Vagina (tissue), 2 donors: ENCODE data around the gene METTL24. TPM values are rescaled to one million over a fixed set of nuclear protein-coding genes. Genes with fewer than 3 reads are reported as not detected.
A peak's percentile ranks its signal among the peaks of the same experiment; 100 is the strongest.

Experiments
- DNase-seq, 2 donors: peaks; one replicate each; pipeline ENCODE4 v3.0.0-alpha.2; 2017; ENCODE audit errors: extremely low spot score in 2 of 2
- H3K27ac ChIP-seq: fragments of 200-600 bp; sonication (generic); one replicate; pipeline ENCODE4 v1.5.1; 2019
- H3K27me3 ChIP-seq: fragments of 200-600 bp; sonication (generic); one replicate; pipeline ENCODE4 v1.5.1; 2019
- H3K36me3 ChIP-seq, 2 donors: fragments of 200-600 bp; sonication (generic); one replicate each; pipeline ENCODE4 v1.5.1; 2017 to 2019
- H3K4me1 ChIP-seq: fragments of 200-600 bp; sonication (generic); one replicate; pipeline ENCODE4 v1.5.1; 2019
- H3K4me3 ChIP-seq, 2 donors: fragments of 200-600 bp; sonication (generic); 1 replicate in 1 of 2; 2 replicates in 1 of 2; pipeline ENCODE4 v1.5.1; 2016 to 2019
- H3K9me3 ChIP-seq: fragments of 200-600 bp; sonication (generic); one replicate; pipeline ENCODE4 v1.5.1; 2019
- CTCF ChIP-seq, 3 experiments: fragments of 450-650 bp in 2 of 3; fragments of 200-600 bp in 1 of 3; sonication (generic) in 1 of 3; IDR thresholded peaks; one replicate each; pipeline ENCODE4 v1.5.1; 2017 to 2019; ENCODE audit warnings: antibody characterized with exemption in 3 of 3, mild to moderate bottlenecking in 2 of 3, moderate library complexity in 2 of 3
- POLR2A ChIP-seq, 2 donors: fragments of 450-650 bp; IDR thresholded peaks; one replicate each; pipeline ENCODE4 v1.6.1; 2017; ENCODE audit warnings: antibody characterized with exemption in 2 of 2, mild to moderate bottlenecking in 2 of 2, moderate library complexity in 2 of 2
- POLR2AphosphoS5 ChIP-seq, 2 donors: sonication (generic); formaldehyde crosslinking; IDR thresholded peaks; one replicate each; pipeline ENCODE4 v1.9.0; 2017; ENCODE audit warnings: antibody characterized with exemption in 2 of 2, mild to moderate bottlenecking in 2 of 2, low read depth in 1 of 2; ENCODE audit not compliant: insufficient read depth in 1 of 2
- intact Hi-C: fragments of 100-400 bp; cut with DNase I; formaldehyde crosslinking; loops from one replicate; pipeline ENCODE4 v1.15.1; 2023
- total RNA-seq: library from RNA; depleted of rRNA; stranded (reverse); fragments of >200 nt; gene quantifications from one replicate; pipeline ENCODE4 v1.2.3, GENCODE V29; 2016

METTL24 gene
- total RNA-seq, 1 donor from 2014 or later, result 6.6 TPM

- DNase-seq, result no peak
- no peaks in the 10 kb centered on the region for H3K36me3 ChIP-seq
- no peak for TF ChIP-seq POLR2A (IDR thresholded peaks at IDR 0.05)
- no peak for TF ChIP-seq POLR2AphosphoS5 (IDR thresholded peaks at IDR 0.05; ENCODE audit: insufficient read depth in 1 of 2, low read depth in 1 of 2)
- no peak for TF ChIP-seq CTCF (IDR thresholded peaks at IDR 0.05)
- no peaks in the 10 kb centered on the region for H3K27me3 ChIP-seq
- no peak overlapping the region for H3K4me3 ChIP-seq
- H3K4me1 ChIP-seq, result peaks cover 70% of the 10 kb centered on the region
- H3K9me3 ChIP-seq, result no peaks in the 10 kb centered on the region
- H3K27ac ChIP-seq, result peak overlapping the region; percentile 46
- intact Hi-C loops, result no loop called here
These were observed 32.1 kb downstream of the METTL24 start for GRCh38 chr6:110326057-110326456.

DNA sequence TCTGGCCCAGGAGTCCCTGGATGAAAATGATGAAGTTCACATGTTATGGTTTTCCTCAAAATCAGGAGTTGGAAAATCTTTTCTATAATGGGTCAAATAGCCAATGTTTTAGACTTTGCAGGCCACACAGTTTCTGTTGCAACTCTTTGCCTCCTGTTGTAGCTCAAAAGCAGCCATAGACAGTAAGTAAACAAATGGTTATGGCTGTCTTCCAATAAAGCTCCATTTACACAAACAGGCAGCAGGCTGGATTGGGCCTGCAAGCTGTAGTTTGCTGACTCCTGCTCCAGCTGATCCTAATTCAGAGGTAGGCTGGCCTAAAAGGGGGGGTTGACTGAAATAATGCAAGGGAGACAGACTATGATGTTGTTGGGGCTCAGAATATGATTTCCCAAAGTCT lies 33.0 kb downstream of the METTL24 start:
- H3K4me3 ChIP-seq, result no peak overlapping the region
- H3K9me3 ChIP-seq, result no peaks in the 10 kb centered on the region
- H3K36me3 ChIP-seq, result no peaks in the 10 kb centered on the region
- DNase-seq, result no peak
- TF ChIP-seq CTCF (IDR thresholded peaks at IDR 0.05) (no peak), POLR2AphosphoS5 (IDR thresholded peaks at IDR 0.05; ENCODE audit: insufficient read depth in 1 of 2, low read depth in 1 of 2) (peak in 1 of 2 donors; percentile 37)
- peaks cover 65% of the 10 kb centered on the region for H3K4me1 ChIP-seq
- intact Hi-C loops, result no loop called here
- H3K27me3 ChIP-seq, result no peaks in the 10 kb centered on the region
- H3K27ac ChIP-seq, result peak overlapping the region; percentile 46

DNA sequence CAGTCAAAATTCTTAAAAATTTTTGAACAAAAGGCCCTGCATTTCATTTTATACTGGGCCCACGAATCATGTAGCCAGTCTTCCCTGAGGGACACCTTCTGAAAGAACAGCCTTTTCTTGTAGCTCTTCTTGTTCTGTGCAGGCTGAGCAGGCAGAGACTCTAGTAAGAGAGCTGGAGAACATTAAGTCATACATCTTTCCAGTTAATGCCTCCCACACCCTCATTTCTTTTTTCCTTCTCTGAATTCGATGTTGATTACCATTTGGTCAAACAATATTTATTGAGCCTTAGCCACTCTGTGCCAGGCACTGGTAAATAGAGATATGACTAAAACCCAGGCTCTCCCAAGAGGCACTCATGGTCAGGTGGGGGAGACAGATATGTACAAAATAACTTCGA lies 33.6 kb downstream of the METTL24 start:
- TF ChIP-seq CTCF (IDR thresholded peaks at IDR 0.05), result no peak
- H3K4me3 ChIP-seq, result no peak overlapping the region
- no peaks in the 10 kb centered on the region for H3K36me3 ChIP-seq
- no peaks in the 10 kb centered on the region for H3K9me3 ChIP-seq
- peak overlapping the region; percentile 46 for H3K27ac ChIP-seq
- H3K4me1 ChIP-seq, result peaks cover 60% of the 10 kb centered on the region
- intact Hi-C loops, result no loop called here
- no peak for DNase-seq
- H3K27me3 ChIP-seq, result no peaks in the 10 kb centered on the region

- peak overlapping the region; percentile 46 for H3K27ac ChIP-seq
- H3K4me1 ChIP-seq, result peaks cover 47% of the 10 kb centered on the region
- no peaks in the 10 kb centered on the region for H3K27me3 ChIP-seq
- no peaks in the 10 kb centered on the region for H3K9me3 ChIP-seq
- TF ChIP-seq POLR2A (IDR thresholded peaks at IDR 0.05), result no peak
- no peak for TF ChIP-seq POLR2AphosphoS5 (IDR thresholded peaks at IDR 0.05; ENCODE audit: insufficient read depth in 1 of 2, low read depth in 1 of 2)
- TF ChIP-seq CTCF (IDR thresholded peaks at IDR 0.05), result no peak
- intact Hi-C loops, result no loop called here
- no peaks in the 10 kb centered on the region for H3K36me3 ChIP-seq
- DNase-seq, result no peak
- H3K4me3 ChIP-seq, result no peak overlapping the region
These were observed 34.9 kb downstream of the METTL24 start for GRCh38 chr6:110323258-110323657.

- Histone ChIP-seq H3K4me3 (no peak overlapping the region), H3K4me1 (peaks cover 43% of the 10 kb centered on the region), H3K9me3 (no peaks in the 10 kb centered on the region), H3K27me3 (no peaks in the 10 kb centered on the region), H3K27ac (peak overlapping the region; percentile 46), H3K36me3 (no peaks in the 10 kb centered on the region)
- DNase-seq, result no peak
- TF ChIP-seq CTCF (IDR thresholded peaks at IDR 0.05) (no peak), POLR2AphosphoS5 (IDR thresholded peaks at IDR 0.05; ENCODE audit: insufficient read depth in 1 of 2, low read depth in 1 of 2) (no peak), POLR2A (IDR thresholded peaks at IDR 0.05) (no peak)
- intact Hi-C loops, result no loop called here
These were observed 35.3 kb downstream of the METTL24 start for GRCh38 chr6:110322874-110323242.
